Suprapubic skin (tissue), 4 donors: ENCODE data around the gene FUOM. TPM values are rescaled to one million over a fixed set of nuclear protein-coding genes. Genes with fewer than 3 reads are reported as not detected.
"Not testable (repeated sequence)": the region's sequence is repeated elsewhere in the genome, so short reads cannot be mapped to it uniquely, and the experiment has no call there.

ENCODE experiments used
- DNase-seq, 2 donors: peaks; one replicate each; pipeline ENCODE4 v3.0.0-alpha.2; 2019; ENCODE audit warnings: low spot score in 2 of 2
- H3K27ac ChIP-seq: fragments of 200-600 bp; sonication (generic); one replicate; pipeline ENCODE4 v1.5.1; 2019
- H3K27me3 ChIP-seq: fragments of 200-600 bp; sonication (generic); one replicate; pipeline ENCODE4 v1.5.1; 2019
- H3K36me3 ChIP-seq: fragments of 200-600 bp; sonication (generic); one replicate; pipeline ENCODE4 v1.5.1; 2019
- H3K4me1 ChIP-seq: fragments of 200-600 bp; sonication (generic); one replicate; pipeline ENCODE4 v1.5.1; 2019
- H3K4me3 ChIP-seq: fragments of 200-600 bp; sonication (generic); one replicate; pipeline ENCODE4 v1.5.1; 2019; ENCODE audit warnings: mild to moderate bottlenecking
- H3K9me3 ChIP-seq: fragments of 200-600 bp; sonication (generic); one replicate; pipeline ENCODE4 v1.5.1; 2019
- EP300 ChIP-seq: sonication (generic); formaldehyde crosslinking; IDR thresholded peaks from one replicate; pipeline ENCODE4 v1.6.1; 2017; ENCODE audit warnings: antibody characterized with exemption
- POLR2A ChIP-seq, 2 donors: fragments of 450-650 bp; IDR thresholded peaks; one replicate each; pipeline ENCODE4 v1.6.1; 2017; ENCODE audit warnings: antibody characterized with exemption in 2 of 2, mild to moderate bottlenecking in 2 of 2, moderate library complexity in 2 of 2
- POLR2AphosphoS5 ChIP-seq, 3 donors: sonication (generic); formaldehyde crosslinking; IDR thresholded peaks; one replicate each; pipeline ENCODE4 v1.6.1; 2017; ENCODE audit warnings: antibody characterized with exemption in 3 of 3
- WGBS: methylation state at CpG from one replicate; pipeline ENCODE4 v1.1.5; 2018; 5-methylcytosine and 5-hydroxymethylcytosine counted together
- total RNA-seq, 4 donors: library from RNA; depleted of rRNA; stranded (reverse); fragments of >200 nt; gene quantifications; one replicate each; pipeline ENCODE4 v1.1.0, GENCODE V29; 2016
- TF ChIP-seq, protein P1 (sequence below), 2 donors: fragments of 200-600 bp in 1 of 2; fragments of 450-650 bp in 1 of 2; sonication (generic) in 1 of 2; IDR thresholded peaks; one replicate each; pipeline ENCODE4 v1.5.1; 2016 to 2019; ENCODE audit warnings: antibody characterized with exemption in 2 of 2, mild to moderate bottlenecking in 1 of 2, moderate library complexity in 1 of 2

The FUOM gene
- total RNA-seq, 4 donors from 2014 or later, result 7.8 to 13.8 (median 11.7) TPM

GRCh38 chr10:133370030-133370786 is 12.4 kb upstream of the FUOM start:
- TF ChIP-seq POLR2A (IDR thresholded peaks at IDR 0.05), result no peak
- no peak for TF ChIP-seq EP300
- TF ChIP-seq, protein P1, sequence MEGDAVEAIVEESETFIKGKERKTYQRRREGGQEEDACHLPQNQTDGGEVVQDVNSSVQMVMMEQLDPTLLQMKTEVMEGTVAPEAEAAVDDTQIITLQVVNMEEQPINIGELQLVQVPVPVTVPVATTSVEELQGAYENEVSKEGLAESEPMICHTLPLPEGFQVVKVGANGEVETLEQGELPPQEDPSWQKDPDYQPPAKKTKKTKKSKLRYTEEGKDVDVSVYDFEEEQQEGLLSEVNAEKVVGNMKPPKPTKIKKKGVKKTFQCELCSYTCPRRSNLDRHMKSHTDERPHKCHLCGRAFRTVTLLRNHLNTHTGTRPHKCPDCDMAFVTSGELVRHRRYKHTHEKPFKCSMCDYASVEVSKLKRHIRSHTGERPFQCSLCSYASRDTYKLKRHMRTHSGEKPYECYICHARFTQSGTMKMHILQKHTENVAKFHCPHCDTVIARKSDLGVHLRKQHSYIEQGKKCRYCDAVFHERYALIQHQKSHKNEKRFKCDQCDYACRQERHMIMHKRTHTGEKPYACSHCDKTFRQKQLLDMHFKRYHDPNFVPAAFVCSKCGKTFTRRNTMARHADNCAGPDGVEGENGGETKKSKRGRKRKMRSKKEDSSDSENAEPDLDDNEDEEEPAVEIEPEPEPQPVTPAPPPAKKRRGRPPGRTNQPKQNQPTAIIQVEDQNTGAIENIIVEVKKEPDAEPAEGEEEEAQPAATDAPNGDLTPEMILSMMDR (IDR thresholded peaks at IDR 0.05), result no peak
- no peak for TF ChIP-seq POLR2AphosphoS5 (IDR thresholded peaks at IDR 0.05)
- no peak for DNase-seq
- H3K27me3 ChIP-seq, result no peaks in the 10 kb centered on the region
- H3K4me3 ChIP-seq, result no peak overlapping the region
- peaks cover 56% of the 10 kb centered on the region for H3K36me3 ChIP-seq
- WGBS, result 93% methylated on average over 20 of the region's 24 CpGs
- H3K9me3 ChIP-seq, result no peaks in the 10 kb centered on the region
- no peak overlapping the region for H3K27ac ChIP-seq
- peaks cover 23% of the 10 kb centered on the region for H3K4me1 ChIP-seq

- Histone ChIP-seq H3K9me3 (no peaks in the 10 kb centered on the region), H3K27me3 (no peaks in the 10 kb centered on the region), H3K4me3 (no peak overlapping the region), H3K27ac (no peak overlapping the region), H3K36me3 (peaks cover 71% of the 10 kb centered on the region), H3K4me1 (peaks cover 27% of the 10 kb centered on the region)
- no peak for DNase-seq
- 71% methylated on average over 1 of the region's 7 CpGs for WGBS
- TF ChIP-seq POLR2AphosphoS5 (IDR thresholded peaks at IDR 0.05) (no peak), EP300 (no peak), POLR2A (IDR thresholded peaks at IDR 0.05) (no peak)
- TF ChIP-seq, protein P1 (IDR thresholded peaks at IDR 0.05), result no peak
Measured at GRCh38 chr10:133368153-133368552, 10.3 kb upstream of the FUOM start.

DNA sequence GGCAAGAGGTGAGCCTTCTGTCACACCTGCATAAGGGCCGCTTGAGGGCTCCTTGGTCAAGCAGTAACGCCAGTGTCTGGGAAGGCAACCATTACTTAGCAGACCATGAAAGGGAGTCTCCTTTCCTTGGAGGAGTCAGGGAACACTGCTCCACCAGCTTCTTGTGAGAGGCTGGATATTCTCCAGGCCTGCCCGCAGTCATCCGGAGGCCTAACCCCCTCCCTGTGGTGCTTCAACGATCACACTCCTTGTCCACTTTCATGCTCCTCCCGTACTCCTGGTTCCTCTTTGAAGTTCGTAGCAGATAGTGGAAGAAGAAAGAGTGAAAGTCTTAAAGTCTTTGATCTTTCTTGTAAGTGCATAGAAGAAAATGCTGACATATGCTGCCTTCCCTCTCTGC is 9.6 kb upstream of the FUOM start:
- not testable (repeated sequence) for H3K27me3 ChIP-seq, DNase-seq, H3K27ac ChIP-seq, H3K4me3 ChIP-seq, H3K9me3 ChIP-seq
- WGBS, result 67% methylated on average over 1 of the region's 7 CpGs
- peaks cover 77% of the 10 kb centered on the region for H3K36me3 ChIP-seq
- H3K4me1 ChIP-seq, result peaks cover 23% of the 10 kb centered on the region

DNA sequence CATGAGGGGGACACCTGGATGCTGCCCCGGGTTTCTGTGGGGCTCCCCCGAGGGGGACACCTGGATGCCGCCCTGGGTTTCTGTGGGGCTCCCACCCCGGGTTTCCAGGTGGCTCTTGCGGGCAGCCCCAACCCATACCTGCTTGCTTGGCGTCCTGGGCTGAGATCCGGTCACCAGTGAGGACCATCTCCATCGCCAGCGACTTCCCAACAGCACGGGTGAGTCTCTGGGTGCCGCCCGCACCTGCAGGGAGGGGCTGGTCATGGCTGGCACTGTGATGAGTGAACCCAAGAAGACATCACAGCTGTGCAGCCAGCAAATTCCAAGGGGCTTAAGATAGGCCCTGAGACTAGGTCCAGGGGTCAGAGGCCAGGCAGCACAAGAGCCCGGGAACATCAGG is 8.9 kb upstream of the FUOM start:
- H3K36me3 ChIP-seq, result peaks cover 84% of the 10 kb centered on the region
- no peak overlapping the region for H3K27ac ChIP-seq

DNA sequence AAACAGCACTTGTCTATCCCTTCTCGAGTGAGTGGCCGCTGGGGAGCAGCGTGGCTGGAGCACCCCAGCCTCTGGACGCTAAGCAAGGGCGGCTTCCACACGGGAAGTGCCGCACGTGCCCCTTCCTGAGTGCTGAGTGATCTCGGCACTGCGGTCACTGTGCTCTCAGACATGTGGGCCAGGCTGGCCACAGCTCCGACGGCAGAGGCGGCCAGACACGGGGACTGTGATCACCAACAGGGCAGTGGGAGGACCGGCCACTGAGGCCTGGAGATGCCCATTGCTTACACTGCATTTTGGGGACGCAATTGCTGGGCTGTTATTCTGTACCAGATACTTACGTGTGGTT is 8.3 kb upstream of the FUOM start:
- TF ChIP-seq, protein P1 (IDR thresholded peaks at IDR 0.05), result no peak
- TF ChIP-seq EP300 (no peak), POLR2A (IDR thresholded peaks at IDR 0.05) (no peak), POLR2AphosphoS5 (IDR thresholded peaks at IDR 0.05) (no peak)
- no peak overlapping the region for H3K27ac ChIP-seq
- peaks cover 80% of the 10 kb centered on the region for H3K36me3 ChIP-seq
- H3K27me3 ChIP-seq, result no peaks in the 10 kb centered on the region
- WGBS, result 84% methylated on average over 12 of the region's 17 CpGs
- no peak overlapping the region for H3K4me3 ChIP-seq
- H3K4me1 ChIP-seq, result peaks cover 10% of the 10 kb centered on the region
- peak in 1 of 2 donors; percentile 41 for DNase-seq
- no peaks in the 10 kb centered on the region for H3K9me3 ChIP-seq

More for the DNA sequence above, 8.9 kb upstream of the FUOM start:
- no peak overlapping the region for H3K4me3 ChIP-seq
- peaks cover 16% of the 10 kb centered on the region for H3K4me1 ChIP-seq
- no peaks in the 10 kb centered on the region for H3K27me3 ChIP-seq
- 100% methylated on average over 4 of the region's 13 CpGs for WGBS
- no peaks in the 10 kb centered on the region for H3K9me3 ChIP-seq
- TF ChIP-seq, protein P1 (IDR thresholded peaks at IDR 0.05), result no peak
- TF ChIP-seq POLR2A (IDR thresholded peaks at IDR 0.05), result no peak
- no peak for TF ChIP-seq EP300
- TF ChIP-seq POLR2AphosphoS5 (IDR thresholded peaks at IDR 0.05), result no peak
- DNase-seq, result peak in 1 of 2 donors; percentile 53
